ENCODE data around the gene FOSL2.

FOSL2 gene

GRCh38 chr2:28358668-28359201 lies 33.9 kb upstream of the FOSL2 start:
- H3K9ac ChIP-seq = peak overlapping the region; percentile 60
- peak overlapping the region; percentile 70 for H2AFZ ChIP-seq (ENCODE audit: low read depth)
- H3K4me2 ChIP-seq = peak overlapping the region; percentile 55; the same call in 1 of the 2 replicates

DNA sequence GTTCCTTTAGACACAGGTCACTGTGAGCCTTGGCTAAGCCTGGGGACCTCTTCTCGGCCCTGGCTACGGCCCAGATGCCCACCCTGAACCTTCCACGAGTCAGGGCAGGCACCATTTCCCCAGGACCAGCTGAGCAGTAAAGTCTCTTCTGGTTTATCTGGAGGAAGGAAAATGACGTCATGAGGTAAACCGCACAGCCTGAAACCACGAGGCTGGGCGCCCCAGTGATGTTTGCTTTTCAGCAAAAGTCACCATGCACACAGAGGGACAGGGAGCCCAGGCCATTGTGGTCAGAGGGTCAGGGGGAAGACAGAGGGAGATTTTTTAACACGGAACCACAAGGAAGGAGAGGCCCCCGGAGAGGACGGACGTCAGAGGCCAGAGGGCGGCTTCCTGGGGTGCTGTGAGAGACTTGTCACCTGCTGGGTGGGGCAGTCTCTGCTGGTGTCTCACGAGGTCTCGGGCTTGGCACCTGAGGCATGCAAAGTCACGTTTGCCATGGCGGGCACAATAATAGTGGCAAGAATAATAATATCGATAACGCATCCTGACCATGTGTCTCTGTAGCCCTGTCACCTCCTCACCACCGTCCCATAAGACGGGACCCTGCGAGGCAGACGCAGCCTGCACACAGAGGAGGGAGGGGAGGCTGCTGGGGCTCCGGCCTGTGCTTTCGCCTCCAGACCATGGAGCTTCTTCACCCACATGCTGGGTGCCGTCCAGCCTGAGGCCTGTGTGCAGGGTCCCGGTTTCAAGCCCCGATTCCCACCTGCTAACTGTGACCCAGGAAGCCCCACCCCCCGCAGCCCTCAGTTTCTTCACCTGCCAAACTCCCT lies 33.2 kb upstream of the FOSL2 start:
- Histone ChIP-seq H3K36me3 (ENCODE audit: insufficient read depth) (no peaks in the 10 kb centered on the region), H3K9ac (peak overlapping the region; percentile 60), H3K27me3 (ENCODE audit: insufficient read depth, low read depth) (no peaks in the 10 kb centered on the region), H3K4me3 (IDR thresholded peaks at IDR 0.05; ENCODE audit: insufficient read depth, low read depth, low read length) (no peak overlapping the region), H3K4me1 (ENCODE audit: low read depth, poor library complexity, severe bottlenecking) (peaks cover 26% of the 10 kb centered on the region), H4K20me1 (ENCODE audit: insufficient read depth) (no peaks in the 10 kb centered on the region), H3K79me2 (ENCODE audit: insufficient read depth, low read depth) (no peaks in the 10 kb centered on the region), H3K27ac (peak overlapping the region; percentile 58), H3K4me2 (peak overlapping the region; percentile 55), H2AFZ (ENCODE audit: low read depth) (peak overlapping the region; percentile 70)
- TF ChIP-seq, protein P1, sequence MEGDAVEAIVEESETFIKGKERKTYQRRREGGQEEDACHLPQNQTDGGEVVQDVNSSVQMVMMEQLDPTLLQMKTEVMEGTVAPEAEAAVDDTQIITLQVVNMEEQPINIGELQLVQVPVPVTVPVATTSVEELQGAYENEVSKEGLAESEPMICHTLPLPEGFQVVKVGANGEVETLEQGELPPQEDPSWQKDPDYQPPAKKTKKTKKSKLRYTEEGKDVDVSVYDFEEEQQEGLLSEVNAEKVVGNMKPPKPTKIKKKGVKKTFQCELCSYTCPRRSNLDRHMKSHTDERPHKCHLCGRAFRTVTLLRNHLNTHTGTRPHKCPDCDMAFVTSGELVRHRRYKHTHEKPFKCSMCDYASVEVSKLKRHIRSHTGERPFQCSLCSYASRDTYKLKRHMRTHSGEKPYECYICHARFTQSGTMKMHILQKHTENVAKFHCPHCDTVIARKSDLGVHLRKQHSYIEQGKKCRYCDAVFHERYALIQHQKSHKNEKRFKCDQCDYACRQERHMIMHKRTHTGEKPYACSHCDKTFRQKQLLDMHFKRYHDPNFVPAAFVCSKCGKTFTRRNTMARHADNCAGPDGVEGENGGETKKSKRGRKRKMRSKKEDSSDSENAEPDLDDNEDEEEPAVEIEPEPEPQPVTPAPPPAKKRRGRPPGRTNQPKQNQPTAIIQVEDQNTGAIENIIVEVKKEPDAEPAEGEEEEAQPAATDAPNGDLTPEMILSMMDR (conservative IDR thresholded peaks at IDR 0.05; ENCODE audit: low read depth, low read length) = no peak

More at GRCh38 chr2:28358668-28359201, 33.9 kb upstream of the FOSL2 start:
- Histone ChIP-seq H3K36me3 (ENCODE audit: insufficient read depth) (no peaks in the 10 kb centered on the region), H4K20me1 (ENCODE audit: insufficient read depth) (no peaks in the 10 kb centered on the region), H3K27me3 (ENCODE audit: insufficient read depth, low read depth) (no peaks in the 10 kb centered on the region), H3K4me3 (IDR thresholded peaks at IDR 0.05; ENCODE audit: insufficient read depth, low read depth, low read length) (no peak overlapping the region), H3K4me1 (ENCODE audit: low read depth, poor library complexity, severe bottlenecking) (peaks cover 26% of the 10 kb centered on the region), H3K27ac (peak overlapping the region; percentile 58), H3K79me2 (ENCODE audit: insufficient read depth, low read depth) (no peaks in the 10 kb centered on the region)
- TF ChIP-seq, protein P1 (conservative IDR thresholded peaks at IDR 0.05; ENCODE audit: low read depth, low read length) = no peak

GRCh38 chr2:28360058-28360717 lies 32.5 kb upstream of the FOSL2 start:
- H3K4me3 ChIP-seq (IDR thresholded peaks at IDR 0.05; ENCODE audit: insufficient read depth, low read depth, low read length) = no peak overlapping the region
- TF ChIP-seq, protein P1 (conservative IDR thresholded peaks at IDR 0.05; ENCODE audit: low read depth, low read length) = no peak
- H4K20me1 ChIP-seq (ENCODE audit: insufficient read depth) = no peaks in the 10 kb centered on the region
- H3K79me2 ChIP-seq (ENCODE audit: insufficient read depth, low read depth) = no peaks in the 10 kb centered on the region
- H3K4me1 ChIP-seq (ENCODE audit: low read depth, poor library complexity, severe bottlenecking) = peaks cover 26% of the 10 kb centered on the region
- H2AFZ ChIP-seq (ENCODE audit: low read depth) = peak overlapping the region; percentile 70
- peak overlapping the region; percentile 60 for H3K9ac ChIP-seq
- H3K27me3 ChIP-seq (ENCODE audit: insufficient read depth, low read depth) = no peaks in the 10 kb centered on the region
- H3K27ac ChIP-seq = peak overlapping the region; percentile 58
- H3K36me3 ChIP-seq (ENCODE audit: insufficient read depth) = no peaks in the 10 kb centered on the region
- peak overlapping the region; percentile 55 for H3K4me2 ChIP-seq

GRCh38 chr2:28360718-28361293 lies 31.9 kb upstream of the FOSL2 start:
- Histone ChIP-seq H3K27ac (no peak overlapping the region), H3K36me3 (ENCODE audit: insufficient read depth) (no peaks in the 10 kb centered on the region), H3K4me2 (no peak overlapping the region), H3K4me1 (ENCODE audit: low read depth, poor library complexity, severe bottlenecking) (peaks cover 26% of the 10 kb centered on the region), H2AFZ (ENCODE audit: low read depth) (no peak overlapping the region), H3K79me2 (ENCODE audit: insufficient read depth, low read depth) (no peaks in the 10 kb centered on the region), H3K27me3 (ENCODE audit: insufficient read depth, low read depth) (no peaks in the 10 kb centered on the region), H3K9ac (no peak overlapping the region), H4K20me1 (ENCODE audit: insufficient read depth) (no peaks in the 10 kb centered on the region), H3K4me3 (IDR thresholded peaks at IDR 0.05; ENCODE audit: insufficient read depth, low read depth, low read length) (no peak overlapping the region)
- TF ChIP-seq, protein P1 (conservative IDR thresholded peaks at IDR 0.05; ENCODE audit: low read depth, low read length) = no peak

All from KMS-11 (cell line).